Effector memory CD8-positive, alpha-beta T cell (primary cell): ENCODE measurements around the gene FGF14.
"Not testable (repeated sequence)": the region's sequence is repeated elsewhere in the genome, so short reads cannot be mapped to it uniquely, and the experiment has no call there.

Experiments used
- ATAC-seq: fragments of 150-1000 bp; cut with Tn5 transposase; replicated peaks from 2 replicates; pipeline ENCODE4 v1.10.0; 2021; ENCODE audit warnings: mild to moderate bottlenecking, moderate library complexity
- DNase-seq, 3 experiments: peaks; one replicate each; pipeline ENCODE4 v3.0.0; 2021
- H3K27ac Mint-ChIP-seq, 2 donors: one replicate each; pipeline ENCODE4 v1.8.0; 2022; ENCODE audit warnings: mild to moderate bottlenecking in 2 of 2, mixed read lengths in 2 of 2, moderate library complexity in 2 of 2
- H3K27me3 Mint-ChIP-seq, 2 donors: one replicate each; pipeline ENCODE4 v1.8.0; 2022; ENCODE audit warnings: mixed read lengths in 2 of 2
- H3K36me3 Mint-ChIP-seq: one replicate; pipeline ENCODE4 v1.8.0; 2022; ENCODE audit warnings: mild to moderate bottlenecking, moderate library complexity, mixed read lengths; ENCODE audit not compliant: insufficient read depth
- H3K4me1 Mint-ChIP-seq, 2 donors: one replicate each; pipeline ENCODE4 v1.8.0; 2022; ENCODE audit warnings: low read depth in 2 of 2, mixed read lengths in 2 of 2
- H3K4me3 Mint-ChIP-seq, 2 donors: one replicate each; pipeline ENCODE4 v1.8.0; 2022; ENCODE audit warnings: mild to moderate bottlenecking in 2 of 2, mixed read lengths in 2 of 2, moderate library complexity in 2 of 2
- H3K9me3 Mint-ChIP-seq, 2 donors: one replicate each; pipeline ENCODE4 v1.8.0; 2022; ENCODE audit warnings: mixed read lengths in 2 of 2

The FGF14 gene

DNA sequence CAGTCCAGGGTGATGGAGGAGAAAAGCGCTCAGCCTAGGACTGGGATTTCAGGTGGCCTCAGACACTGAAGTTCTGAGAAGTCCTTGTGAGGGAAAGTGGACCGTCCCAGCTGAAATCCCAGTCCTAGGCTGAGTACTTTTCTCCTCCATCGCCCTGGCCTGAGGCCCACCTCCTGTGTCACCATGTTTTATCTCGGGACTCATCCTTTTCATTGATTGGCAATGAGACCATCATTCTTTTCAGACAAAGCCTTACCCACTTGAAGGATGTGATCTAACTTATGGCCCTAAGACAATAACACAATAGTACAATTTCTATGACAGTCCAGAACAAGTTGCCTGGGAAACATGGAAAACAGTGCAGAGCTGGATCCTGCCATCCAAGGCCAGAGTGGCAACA, 263.9 kb downstream of the FGF14 start:
- not testable (repeated sequence) for H3K27me3 Mint-ChIP-seq, H3K9me3 Mint-ChIP-seq, H3K4me1 Mint-ChIP-seq, ATAC-seq, H3K4me3 Mint-ChIP-seq, H3K27ac Mint-ChIP-seq, DNase-seq, H3K36me3 Mint-ChIP-seq

DNA sequence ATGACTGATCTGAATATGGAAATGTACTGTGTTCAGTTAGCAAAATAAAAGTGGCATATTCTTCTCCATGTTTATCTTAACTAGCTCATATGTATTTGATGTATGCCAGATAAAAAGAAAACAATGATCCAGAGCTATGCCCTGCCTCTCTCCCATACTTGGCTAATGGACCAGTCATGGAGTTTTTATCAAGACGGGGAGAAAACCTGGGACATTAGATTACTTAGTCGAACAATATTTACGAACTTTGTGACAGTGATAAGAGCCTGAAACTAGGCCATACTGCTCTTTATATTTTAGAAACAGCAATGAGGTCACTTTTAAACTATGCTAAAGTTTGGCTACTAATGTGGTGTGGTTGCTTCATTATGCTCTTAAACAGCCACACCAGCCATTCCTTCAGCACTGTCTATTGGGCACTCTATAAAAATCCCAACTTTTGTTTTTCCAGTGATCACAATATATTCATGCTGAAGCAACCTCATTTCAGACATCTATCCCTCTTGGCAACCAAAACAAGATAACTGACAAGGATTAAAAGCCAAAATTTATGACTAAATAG, 265.0 kb downstream of the FGF14 start:
- Mint-ChIP-seq H3K36me3 (no peaks in the 10 kb centered on the region), H3K9me3 (peaks cover 0 to 2% of the 10 kb centered on the region in 2 donors), H3K27me3 (peaks cover 0 to 2% of the 10 kb centered on the region in 2 donors), H3K4me3 (no peak overlapping the region), H3K4me1 (no peaks in the 10 kb centered on the region), H3K27ac (no peak overlapping the region)
- DNase-seq = no peak
- ATAC-seq = no peak

DNA sequence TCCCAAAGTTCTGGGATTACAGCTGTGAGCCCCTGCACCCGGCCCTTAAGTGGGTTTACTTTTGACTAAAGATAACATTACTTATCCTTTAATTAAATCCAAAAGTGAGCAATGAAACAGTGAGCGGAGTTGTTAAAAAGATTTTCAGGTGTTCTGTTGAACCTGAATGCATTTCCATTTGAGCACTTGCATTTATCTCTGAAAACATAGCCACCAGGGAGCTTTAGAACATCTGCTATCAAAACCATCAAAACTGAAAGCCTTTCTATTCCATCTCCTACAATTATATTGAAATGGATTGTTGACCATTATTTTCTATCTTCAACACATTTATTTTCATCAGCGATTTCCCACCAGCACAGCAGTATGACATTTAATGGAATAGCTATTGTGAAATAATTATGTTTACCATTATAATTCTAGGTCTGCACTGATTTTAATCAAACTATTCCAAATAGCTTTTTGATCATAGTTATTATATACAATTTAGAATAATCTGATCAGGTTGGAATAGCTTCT, 269.0 kb downstream of the FGF14 start:
- DNase-seq = no peak
- H3K27me3 Mint-ChIP-seq = peaks cover 5% of the 10 kb centered on the region in 2 donors
- peaks cover 2 to 8% of the 10 kb centered on the region in 2 donors for H3K9me3 Mint-ChIP-seq
- H3K4me1 Mint-ChIP-seq = no peaks in the 10 kb centered on the region
- ATAC-seq = no peak
- H3K4me3 Mint-ChIP-seq = no peak overlapping the region
- no peaks in the 10 kb centered on the region for H3K36me3 Mint-ChIP-seq
- no peak overlapping the region for H3K27ac Mint-ChIP-seq

DNA sequence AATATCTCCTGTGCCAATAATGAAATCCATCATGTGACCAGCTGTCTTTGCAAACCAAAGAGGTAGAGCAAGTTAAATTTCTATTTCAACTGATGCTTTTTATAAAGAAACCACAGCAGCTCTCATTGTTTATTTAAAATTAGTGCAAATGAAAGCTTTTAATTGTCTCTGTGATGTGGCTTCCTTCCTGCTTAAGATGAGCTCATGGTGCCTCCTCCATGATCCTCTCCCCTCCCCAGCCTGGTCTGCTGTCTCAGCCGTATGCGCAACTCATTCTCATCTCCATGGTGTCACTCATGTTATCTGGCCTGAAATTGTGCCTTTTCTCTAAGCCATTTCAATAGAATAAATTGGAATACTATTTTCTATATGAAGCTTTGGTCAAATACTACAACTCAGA, 270.6 kb downstream of the FGF14 start:
- no peak overlapping the region for H3K4me3 Mint-ChIP-seq
- H3K27ac Mint-ChIP-seq = no peak overlapping the region
- no peaks in the 10 kb centered on the region for H3K36me3 Mint-ChIP-seq
- DNase-seq (no peak), ATAC-seq (no peak)
- peaks cover 2 to 8% of the 10 kb centered on the region in 2 donors for H3K9me3 Mint-ChIP-seq
- no peaks in the 10 kb centered on the region for H3K4me1 Mint-ChIP-seq
- peaks cover 5% of the 10 kb centered on the region in 2 donors for H3K27me3 Mint-ChIP-seq

DNA sequence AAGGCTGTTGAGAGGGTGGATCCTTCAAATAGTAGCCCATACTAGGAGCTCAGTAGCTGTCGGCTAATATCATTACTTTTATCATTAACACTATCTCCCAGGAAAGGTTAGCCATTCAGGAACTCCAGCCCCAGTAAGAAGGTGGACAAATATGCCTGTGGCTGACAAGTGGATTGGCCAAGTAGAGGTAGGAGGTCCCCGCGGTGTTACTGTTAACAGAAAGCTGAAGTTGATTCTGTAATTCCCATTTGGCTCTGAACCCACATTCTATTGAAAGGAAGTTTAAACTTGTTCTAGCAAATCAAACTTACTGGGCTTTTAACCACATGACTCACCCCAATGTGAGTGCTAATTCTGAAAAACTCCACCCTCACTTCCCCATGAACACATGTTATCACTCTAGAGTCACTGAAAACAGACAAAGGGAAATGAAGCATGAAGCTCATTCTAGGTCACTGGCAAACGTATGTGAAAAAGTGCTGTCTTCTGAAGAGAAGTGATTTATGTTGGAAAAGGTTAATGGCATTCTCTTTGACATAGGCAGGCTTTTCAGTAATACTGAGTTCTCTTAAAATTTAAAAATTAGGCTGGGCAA, 273.5 kb downstream of the FGF14 start:
- Mint-ChIP-seq H3K9me3 (peaks cover 2 to 8% of the 10 kb centered on the region in 2 donors), H3K4me1 (no peaks in the 10 kb centered on the region), H3K27ac (no peak overlapping the region), H3K27me3 (peaks cover 5% of the 10 kb centered on the region in 2 donors), H3K36me3 (no peaks in the 10 kb centered on the region), H3K4me3 (no peak overlapping the region)
- DNase-seq (no peak), ATAC-seq (no peak)

DNA sequence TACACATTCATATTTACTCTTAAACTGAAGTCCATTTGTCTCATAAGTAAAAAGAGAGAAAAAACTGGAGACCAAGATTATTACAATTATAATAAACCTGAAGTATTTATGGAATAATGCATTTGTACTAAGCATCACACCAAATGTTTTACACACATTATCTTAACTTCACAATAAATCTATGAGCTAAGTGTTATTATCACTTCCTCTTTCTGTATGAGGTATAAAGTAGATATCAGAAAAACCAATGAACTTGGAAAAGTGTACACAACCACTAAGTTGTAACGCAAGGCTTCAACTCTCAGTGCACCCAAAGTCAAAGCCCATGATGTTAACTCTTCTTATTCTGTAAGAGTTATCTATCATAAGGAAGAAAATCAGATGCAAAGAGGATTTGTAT, 274.7 kb downstream of the FGF14 start:
- peaks cover 5% of the 10 kb centered on the region in 2 donors for H3K27me3 Mint-ChIP-seq
- peaks cover 2 to 8% of the 10 kb centered on the region in 2 donors for H3K9me3 Mint-ChIP-seq
- H3K4me3 Mint-ChIP-seq = no peak overlapping the region
- H3K27ac Mint-ChIP-seq = no peak overlapping the region
- no peaks in the 10 kb centered on the region for H3K36me3 Mint-ChIP-seq
- no peak for DNase-seq
- no peaks in the 10 kb centered on the region for H3K4me1 Mint-ChIP-seq
- ATAC-seq = no peak

DNA sequence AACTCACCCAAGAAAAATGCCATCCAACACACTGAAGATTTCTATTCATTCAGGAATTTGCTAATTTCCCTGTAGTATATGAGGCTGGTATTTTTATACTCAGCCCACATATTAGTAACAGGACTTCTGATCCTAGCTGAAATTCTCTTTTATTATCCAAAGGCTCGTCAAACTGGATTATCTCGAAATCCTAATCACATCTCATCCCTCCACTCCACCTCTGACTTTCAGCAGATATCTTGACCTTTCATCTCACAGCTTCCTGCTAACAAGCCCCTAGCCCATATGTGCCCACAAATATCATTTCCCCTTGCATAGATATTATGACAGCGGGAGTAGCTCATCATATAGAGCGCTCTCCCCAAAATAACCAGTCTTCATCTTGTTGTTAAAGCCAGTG, 279.7 kb downstream of the FGF14 start:
- H3K4me3 Mint-ChIP-seq = no peak overlapping the region
- no peaks in the 10 kb centered on the region for H3K27me3 Mint-ChIP-seq
- H3K36me3 Mint-ChIP-seq = no peaks in the 10 kb centered on the region
- H3K27ac Mint-ChIP-seq = no peak overlapping the region
- H3K4me1 Mint-ChIP-seq = no peaks in the 10 kb centered on the region
- H3K9me3 Mint-ChIP-seq = peaks cover 0 to 3% of the 10 kb centered on the region in 2 donors
- ATAC-seq (no peak), DNase-seq (no peak)

DNA sequence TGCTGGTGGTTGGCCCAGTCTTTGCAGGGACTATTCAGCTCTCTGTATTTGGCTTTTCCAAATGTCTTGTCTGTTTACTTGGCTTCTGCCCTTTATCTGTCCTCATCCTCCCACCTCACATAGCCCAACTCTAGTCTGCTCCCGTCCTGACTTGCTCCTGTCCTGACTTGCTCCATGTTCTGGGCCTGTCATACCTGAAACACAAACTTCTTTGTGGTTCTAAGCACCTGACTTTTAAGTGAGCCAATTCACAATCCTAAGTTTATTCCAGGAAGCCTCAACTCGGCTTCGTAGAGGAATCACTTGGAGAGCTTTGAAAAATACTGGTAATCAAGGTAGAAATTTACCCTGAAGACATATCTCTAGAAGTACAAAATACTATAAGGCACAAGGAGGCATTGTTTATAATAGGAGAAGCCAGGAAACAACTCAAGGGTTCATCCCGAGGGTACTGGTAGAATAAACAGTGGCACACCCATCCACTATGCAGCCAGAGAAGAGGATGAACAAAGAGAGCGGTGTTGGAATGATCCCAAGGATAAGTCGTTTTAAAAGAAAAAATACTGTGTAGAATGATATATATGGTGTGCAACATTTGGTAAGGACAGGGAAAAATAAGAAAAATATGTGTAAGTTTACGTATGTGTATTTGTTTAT, 284.5 kb downstream of the FGF14 start:
- peaks cover 0 to 7% of the 10 kb centered on the region in 2 donors for H3K9me3 Mint-ChIP-seq
- ATAC-seq = no peak
- H3K27me3 Mint-ChIP-seq = peaks cover 0 to 5% of the 10 kb centered on the region in 2 donors
- no peak overlapping the region for H3K27ac Mint-ChIP-seq
- no peaks in the 10 kb centered on the region for H3K4me1 Mint-ChIP-seq
- DNase-seq = no peak
- no peaks in the 10 kb centered on the region for H3K36me3 Mint-ChIP-seq
- no peak overlapping the region for H3K4me3 Mint-ChIP-seq

DNA sequence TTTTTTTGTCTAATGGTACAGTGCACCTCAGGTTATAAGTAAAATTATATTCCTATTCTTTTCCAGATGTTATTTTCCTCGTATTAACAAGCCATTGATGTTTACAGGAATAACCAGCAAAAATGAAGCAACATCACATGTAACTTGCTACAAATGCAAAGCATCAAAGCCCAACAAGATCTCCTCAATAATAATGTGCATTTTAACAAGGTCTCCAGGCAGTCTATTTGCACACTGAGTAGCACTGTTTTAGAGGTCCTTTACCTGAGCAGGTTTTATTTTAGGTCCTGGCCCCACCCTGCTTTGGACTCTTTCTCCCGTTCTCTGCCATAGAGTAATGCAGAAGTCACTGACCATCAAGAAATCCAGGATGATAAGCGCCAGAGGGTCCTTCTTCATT, 298.4 kb downstream of the FGF14 start:
- peaks cover 0 to 7% of the 10 kb centered on the region in 2 donors for H3K9me3 Mint-ChIP-seq
- H3K4me1 Mint-ChIP-seq = no peaks in the 10 kb centered on the region
- H3K27ac Mint-ChIP-seq = no peak overlapping the region
- no peak overlapping the region for H3K4me3 Mint-ChIP-seq
- H3K36me3 Mint-ChIP-seq = no peaks in the 10 kb centered on the region
- ATAC-seq (no peak), DNase-seq (no peak)
- no peaks in the 10 kb centered on the region for H3K27me3 Mint-ChIP-seq

DNA sequence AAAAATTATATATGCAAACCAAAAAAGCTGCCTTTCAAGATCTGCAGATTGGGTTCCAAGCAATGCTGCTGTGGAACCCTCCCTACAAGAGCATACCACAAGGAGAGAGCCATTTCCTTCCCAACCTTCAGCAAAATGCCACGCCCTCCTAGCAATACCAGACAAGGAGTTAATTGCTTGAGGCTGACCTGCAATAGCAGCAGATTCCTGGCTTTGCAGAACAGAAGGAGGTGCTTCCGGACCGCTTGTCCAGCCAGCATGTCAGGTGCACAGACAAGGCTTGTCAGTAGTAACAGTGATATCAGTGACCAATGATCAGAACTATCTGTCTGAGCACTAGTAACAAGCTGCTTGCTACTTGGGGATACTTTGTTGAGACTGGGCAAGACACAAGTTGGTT, 301.6 kb downstream of the FGF14 start:
- no peaks in the 10 kb centered on the region for H3K36me3 Mint-ChIP-seq
- no peaks in the 10 kb centered on the region for H3K4me1 Mint-ChIP-seq
- DNase-seq (no peak), ATAC-seq (no peak)
- no peak overlapping the region for H3K27ac Mint-ChIP-seq
- peaks cover 0 to 7% of the 10 kb centered on the region in 2 donors for H3K9me3 Mint-ChIP-seq
- no peak overlapping the region for H3K4me3 Mint-ChIP-seq
- no peaks in the 10 kb centered on the region for H3K27me3 Mint-ChIP-seq

DNA sequence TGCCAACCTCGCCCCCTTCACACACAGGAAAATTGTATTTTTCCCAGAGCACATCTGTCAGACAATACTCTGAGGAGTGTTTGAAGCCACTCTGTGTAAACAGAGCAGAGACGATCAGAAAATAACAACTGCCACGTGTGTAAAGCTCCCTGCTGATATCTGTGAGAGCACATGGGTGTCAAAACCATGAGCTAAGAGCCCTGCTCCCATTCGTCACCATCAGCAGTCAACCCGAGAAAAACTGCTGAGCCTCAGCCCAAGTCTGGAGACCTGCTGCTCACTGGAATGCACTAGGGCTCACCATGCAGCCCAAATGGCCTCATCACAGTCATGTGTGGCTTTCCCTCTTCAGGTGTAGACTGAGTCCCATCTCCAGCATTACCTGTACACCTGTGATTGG, 304.1 kb downstream of the FGF14 start:
- H3K4me3 Mint-ChIP-seq = no peak overlapping the region
- no peaks in the 10 kb centered on the region for H3K4me1 Mint-ChIP-seq
- H3K27ac Mint-ChIP-seq = no peak overlapping the region
- DNase-seq (no peak), ATAC-seq (no peak)
- H3K27me3 Mint-ChIP-seq = no peaks in the 10 kb centered on the region
- no peaks in the 10 kb centered on the region for H3K36me3 Mint-ChIP-seq
- H3K9me3 Mint-ChIP-seq = no peaks in the 10 kb centered on the region

DNA sequence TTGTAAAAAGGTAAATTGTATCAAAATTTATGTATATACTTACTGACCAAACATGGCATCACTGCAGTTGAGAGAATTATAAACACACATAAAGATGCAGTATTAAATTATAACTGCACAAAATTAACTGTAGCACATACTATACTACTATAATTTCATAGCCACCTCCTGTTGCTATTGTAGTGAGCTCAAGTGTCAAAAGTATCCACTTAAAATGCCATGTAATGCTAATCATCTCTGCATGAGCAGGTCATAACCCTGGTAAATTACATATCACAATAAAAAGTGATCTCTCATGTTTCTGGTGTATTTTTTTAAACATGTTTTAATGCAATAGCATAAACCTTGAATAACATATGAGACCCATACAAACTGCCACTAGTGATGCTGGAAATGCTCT, 308.6 kb downstream of the FGF14 start:
- not testable (repeated sequence) for ATAC-seq, H3K4me3 Mint-ChIP-seq, DNase-seq, H3K9me3 Mint-ChIP-seq, H3K4me1 Mint-ChIP-seq, H3K36me3 Mint-ChIP-seq, H3K27me3 Mint-ChIP-seq, H3K27ac Mint-ChIP-seq

DNA sequence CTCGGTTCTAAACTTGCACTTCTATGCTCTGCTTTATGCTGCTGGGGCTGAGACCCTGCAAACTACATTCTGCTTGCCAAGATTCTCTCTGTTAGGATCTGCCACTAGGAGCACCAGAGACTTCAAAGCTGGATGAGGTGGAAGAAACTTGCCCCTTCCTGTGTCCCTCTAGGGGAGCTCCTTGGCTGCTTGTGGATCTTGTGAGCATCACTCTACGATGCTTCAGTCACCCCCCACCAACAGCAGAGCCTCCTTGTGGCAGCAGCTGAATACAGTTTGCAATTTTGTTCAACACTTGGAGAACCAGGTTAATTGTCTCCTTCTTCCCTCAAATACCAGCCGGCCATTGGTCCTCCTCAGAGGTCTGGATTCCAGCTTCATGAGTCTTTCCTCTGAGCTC, 310.6 kb downstream of the FGF14 start:
- Mint-ChIP-seq H3K9me3 (peaks cover 0 to 3% of the 10 kb centered on the region in 2 donors), H3K36me3 (no peaks in the 10 kb centered on the region), H3K27me3 (no peaks in the 10 kb centered on the region), H3K4me1 (no peaks in the 10 kb centered on the region), H3K4me3 (no peak overlapping the region), H3K27ac (no peak overlapping the region)
- DNase-seq = no peak
- no peak for ATAC-seq

DNA sequence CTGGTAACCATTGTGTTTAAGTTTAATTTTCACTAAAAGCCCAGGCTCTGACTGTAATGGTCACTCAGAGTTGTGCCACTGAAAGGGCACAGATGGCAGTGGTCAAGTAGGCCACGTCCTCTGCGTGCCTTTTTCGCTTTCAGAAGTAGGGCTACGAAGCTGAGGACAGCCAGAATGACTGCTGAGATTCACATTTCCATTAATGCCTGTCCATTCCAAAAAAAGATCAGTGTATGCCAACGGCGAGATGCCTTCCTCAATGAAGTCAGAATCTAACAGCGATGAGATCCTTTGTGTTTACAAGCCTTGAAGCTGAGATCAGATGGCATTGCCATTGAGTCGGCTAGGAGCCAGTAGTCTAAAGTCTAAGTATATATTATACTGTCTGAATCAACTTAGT, 311.3 kb downstream of the FGF14 start:
- Mint-ChIP-seq H3K36me3 (no peaks in the 10 kb centered on the region), H3K4me1 (no peaks in the 10 kb centered on the region), H3K4me3 (no peak overlapping the region), H3K27me3 (no peaks in the 10 kb centered on the region), H3K9me3 (peaks cover 0 to 3% of the 10 kb centered on the region in 2 donors), H3K27ac (no peak overlapping the region)
- ATAC-seq (no peak), DNase-seq (no peak)
